Measurements from ENCODE around the gene WFIKKN2.

WFIKKN2 gene

DNA sequence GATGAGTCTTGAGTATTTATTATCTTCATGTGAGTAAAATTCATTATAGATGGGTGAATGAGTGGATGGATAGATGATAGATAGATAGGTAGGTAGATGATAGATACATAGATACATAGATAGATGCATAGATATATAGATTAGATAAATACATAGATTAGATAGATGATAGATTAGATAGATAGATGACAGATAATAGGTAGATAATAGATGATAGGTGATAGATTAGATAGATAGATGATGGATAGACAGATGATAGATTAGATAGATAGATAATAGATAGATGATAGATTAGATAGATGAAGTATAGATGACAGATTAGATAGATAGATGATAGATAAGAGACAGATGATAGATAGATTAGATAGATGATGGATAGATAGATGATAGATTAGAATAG, 21.8 kb upstream of the WFIKKN2 start:
- DNase-seq: no peak

DNA sequence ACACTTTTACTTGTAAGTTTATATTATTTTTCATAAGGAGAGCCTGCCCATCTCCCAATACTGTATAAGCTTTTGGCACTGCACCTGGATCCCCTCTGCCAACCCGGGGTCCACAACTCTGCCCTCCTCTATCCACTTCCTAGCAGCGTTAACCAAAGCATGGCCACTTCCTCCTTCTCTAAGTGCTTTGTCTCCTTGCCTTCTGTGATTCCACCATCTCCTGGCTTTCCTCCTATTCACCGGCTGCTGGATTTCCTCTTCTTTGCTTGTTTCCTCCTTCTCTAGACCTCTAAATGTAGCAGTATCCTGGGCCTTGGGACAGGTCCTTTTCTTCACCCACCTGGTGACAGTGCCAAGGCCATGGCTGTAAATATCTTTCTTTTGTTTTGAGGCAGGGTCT, 20.0 kb upstream of the WFIKKN2 start:
- no peak for DNase-seq

GRCh38 chr17:50816271-50816670, 19.1 kb upstream of the WFIKKN2 start:
- no peak for DNase-seq

- peak; percentile 18 for DNase-seq
Measured at GRCh38 chr17:50816771-50817751, 18.3 kb upstream of the WFIKKN2 start.

DNA sequence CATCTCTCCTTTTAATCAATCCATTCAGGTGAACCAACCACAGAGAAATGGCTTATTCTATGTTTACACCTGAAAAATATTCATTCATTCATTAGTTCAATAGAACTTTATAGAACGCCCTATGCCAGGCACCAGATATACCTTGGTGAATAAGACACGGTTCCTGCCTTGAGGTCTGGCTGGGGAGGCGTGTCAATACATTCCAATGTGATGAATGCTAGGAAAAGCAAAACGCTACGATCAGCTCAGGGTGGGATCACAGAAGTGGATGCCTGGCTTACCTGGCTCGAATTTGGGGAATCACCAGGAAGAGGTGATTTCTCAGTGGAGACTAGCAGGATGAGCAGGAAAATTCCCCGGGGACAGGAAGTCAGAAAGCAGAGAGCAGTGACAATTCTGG, 17.5 kb upstream of the WFIKKN2 start:
- peak; percentile 54 for DNase-seq

DNA sequence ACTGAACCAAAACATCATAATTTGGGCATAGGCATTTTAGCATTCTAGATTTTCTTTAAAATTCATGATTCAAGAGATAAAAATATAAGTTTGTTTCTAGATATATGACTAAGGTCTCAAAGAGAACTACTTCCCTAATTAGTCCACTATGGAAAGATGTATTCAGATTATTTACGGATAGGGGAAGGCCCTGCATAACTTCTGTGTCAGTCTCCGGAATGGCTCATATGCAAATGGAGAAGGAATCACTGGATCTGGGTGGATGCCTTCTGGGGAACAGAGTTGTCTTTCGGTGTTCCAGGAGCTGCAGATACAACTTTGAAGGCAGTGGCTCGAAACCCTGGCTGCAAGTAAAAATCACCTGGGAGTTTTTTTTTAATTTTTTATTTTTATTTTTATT, 17.1 kb upstream of the WFIKKN2 start:
- no peak for DNase-seq

- DNase-seq: no peak
Measured at GRCh38 chr17:50818921-50819657, 16.3 kb upstream of the WFIKKN2 start.

- no peak for DNase-seq
Measured at GRCh38 chr17:50820651-50821050, 14.7 kb upstream of the WFIKKN2 start.

DNA sequence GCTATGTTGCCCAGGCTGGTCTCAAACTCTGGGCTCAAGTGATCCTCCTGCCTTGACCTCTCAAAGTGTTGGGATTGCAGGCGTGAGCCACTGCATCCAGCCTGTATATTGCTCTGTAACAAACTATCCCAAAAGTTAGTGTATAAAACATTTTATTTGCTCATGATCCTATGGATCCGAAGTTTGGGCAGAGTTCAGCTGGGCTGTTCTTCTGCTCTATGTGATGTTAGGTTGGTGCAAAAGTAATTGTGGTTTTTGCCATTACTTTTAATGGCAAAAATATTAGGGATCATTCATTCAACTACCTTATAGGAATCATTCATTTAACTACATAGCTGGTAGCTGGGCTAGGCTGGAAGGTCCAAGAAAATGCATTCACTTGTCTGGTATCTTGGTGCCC, 12.8 kb upstream of the WFIKKN2 start:
- no peak for DNase-seq

DNA sequence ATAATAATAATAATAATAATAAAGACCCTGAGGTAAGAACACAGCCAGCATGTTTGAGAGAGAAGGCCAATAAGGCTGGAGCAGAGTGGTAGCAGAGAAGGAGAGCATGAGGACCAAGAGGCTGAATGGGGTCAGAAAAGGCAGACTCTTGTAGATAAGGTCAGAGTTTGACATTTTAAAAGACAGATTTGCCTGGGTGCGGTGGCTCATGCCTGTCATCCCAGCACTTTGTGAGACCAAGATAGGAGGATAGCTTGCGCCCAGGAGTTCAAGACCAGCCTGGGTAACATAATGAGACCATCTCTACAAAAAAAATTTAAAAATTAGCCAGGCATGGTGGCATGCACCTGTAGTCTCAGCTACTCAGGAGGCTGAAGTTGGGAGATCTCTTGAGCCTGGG, 11.0 kb upstream of the WFIKKN2 start:
- DNase-seq: no peak

DNA sequence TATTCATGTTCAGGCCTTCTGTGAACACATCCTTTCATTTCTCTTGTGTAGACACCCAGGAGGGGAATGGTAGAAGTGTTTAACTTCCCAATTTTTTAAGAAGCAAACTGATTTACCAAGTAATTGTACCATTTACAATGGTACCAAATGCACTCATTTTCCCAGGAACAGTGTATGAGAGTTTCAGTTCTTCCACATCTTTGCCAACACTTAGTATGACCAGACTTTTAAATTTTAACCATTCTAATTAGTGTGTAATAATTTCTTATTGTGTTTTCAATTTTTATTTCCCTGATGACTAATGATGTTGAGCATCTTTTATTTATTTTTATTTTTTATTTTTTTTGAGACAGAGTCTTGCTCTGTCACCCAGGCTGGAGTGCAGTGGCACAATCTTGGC, 10.2 kb upstream of the WFIKKN2 start:
- no peak for DNase-seq

DNA sequence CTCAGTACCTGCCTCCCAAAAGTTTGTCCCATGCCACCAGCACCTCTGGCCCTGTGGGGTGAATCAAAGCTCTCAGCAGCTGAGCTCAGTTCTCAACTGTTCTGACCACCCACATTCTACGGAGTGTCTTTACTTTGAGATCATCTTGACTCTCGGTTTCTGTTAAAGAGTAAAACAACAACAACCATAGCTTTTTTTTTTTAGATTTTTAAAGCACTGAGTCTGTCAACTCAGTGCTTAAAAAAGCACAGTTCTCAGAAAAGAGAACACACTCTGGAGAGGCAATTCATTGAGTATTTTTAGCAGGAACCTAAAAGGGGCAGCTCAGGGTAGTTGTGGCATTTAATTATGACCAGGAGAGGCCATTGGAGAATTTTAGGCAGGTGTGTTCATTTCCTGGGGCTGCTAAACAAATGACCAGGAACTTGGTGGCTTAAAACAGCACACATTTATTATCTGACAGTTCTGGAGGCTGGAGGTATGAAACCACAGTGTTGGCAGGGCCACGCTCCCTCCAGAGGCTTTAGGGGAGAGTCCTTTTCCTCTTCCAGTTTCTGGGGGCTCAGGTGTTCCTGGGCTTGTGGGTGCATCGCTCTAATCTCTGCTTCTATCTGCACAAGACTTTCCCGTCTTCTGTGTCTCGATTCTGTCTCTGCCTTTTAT, 6.7 kb upstream of the WFIKKN2 start:
- DNase-seq: no peak

DNA sequence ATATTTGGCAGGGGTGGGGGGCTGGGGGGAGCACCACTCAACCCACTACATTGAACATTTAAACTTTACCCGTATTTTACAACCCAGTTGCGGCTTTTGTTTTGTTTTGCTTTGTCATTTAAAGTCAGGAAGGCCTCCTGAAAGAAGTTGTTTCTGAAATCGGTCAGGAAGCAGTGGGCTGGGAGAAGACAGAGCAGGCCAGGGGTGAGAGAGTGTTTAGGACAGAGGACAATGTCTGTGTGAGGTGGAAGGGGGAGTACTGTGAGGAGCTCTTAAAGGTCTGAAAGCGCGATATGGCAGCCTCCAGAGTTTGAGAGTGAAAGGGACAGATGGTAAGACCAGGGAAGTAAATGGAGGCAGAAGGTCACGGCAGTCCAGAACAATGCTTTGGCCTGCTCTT, 6.1 kb upstream of the WFIKKN2 start:
- no peak for DNase-seq

GRCh38 chr17:50830352-50830751, 5.0 kb upstream of the WFIKKN2 start:
- peak; percentile 32 for DNase-seq

GRCh38 chr17:50830994-50831393, 4.4 kb upstream of the WFIKKN2 start:
- no peak for DNase-seq

- no peak for DNase-seq
Measured at GRCh38 chr17:50831471-50831928, 3.9 kb upstream of the WFIKKN2 start.

- DNase-seq: no peak
Measured at GRCh38 chr17:50832267-50832863, 3.0 kb upstream of the WFIKKN2 start.

GRCh38 chr17:50832864-50833381, 2.5 kb upstream of the WFIKKN2 start:
- no peak for DNase-seq

DNA sequence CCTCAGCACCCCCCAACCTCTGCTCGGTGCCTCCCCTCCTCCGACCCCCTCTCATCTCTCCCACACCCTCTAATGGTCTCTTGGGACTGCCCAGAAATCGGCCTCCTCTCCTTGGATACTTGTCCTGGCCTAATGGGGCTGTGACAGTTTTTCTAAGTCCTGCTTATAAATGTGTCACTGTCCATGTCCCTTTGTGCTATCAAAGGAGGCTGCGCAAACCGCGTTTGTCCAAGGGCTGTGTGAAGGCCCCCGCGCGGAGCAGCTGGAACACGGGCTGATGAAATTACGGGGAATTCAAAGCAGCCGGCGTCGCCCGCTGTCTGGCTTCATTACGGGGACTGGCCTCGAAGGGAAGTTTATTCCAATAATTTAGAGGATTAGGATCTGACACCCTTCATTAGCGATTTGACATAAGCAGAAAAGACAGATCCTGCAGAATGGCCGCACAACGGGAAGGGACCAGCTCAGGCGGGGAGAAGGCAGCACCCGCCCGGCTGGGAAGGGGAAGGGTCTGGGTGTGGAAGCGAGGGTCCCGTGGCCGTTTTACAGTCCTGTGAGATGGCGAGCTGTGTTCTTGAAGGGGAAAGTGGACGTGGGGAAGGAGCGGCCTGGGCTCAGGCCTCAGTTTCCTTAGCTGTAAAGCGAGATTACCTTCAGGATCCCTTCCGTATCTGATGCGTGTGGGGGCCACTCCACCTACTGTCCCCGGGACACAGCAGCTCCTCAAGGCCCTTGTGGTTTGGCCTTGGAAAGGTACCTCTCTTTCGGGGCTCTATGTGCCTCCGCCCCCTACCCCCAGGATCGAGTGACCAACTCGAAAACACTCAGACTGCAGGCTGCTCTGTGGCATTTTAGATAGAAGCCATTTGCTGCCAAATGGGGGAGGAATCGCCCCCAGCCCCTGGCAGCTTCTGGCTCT, 1.6 kb upstream of the WFIKKN2 start:
- no peak for DNase-seq

DNA sequence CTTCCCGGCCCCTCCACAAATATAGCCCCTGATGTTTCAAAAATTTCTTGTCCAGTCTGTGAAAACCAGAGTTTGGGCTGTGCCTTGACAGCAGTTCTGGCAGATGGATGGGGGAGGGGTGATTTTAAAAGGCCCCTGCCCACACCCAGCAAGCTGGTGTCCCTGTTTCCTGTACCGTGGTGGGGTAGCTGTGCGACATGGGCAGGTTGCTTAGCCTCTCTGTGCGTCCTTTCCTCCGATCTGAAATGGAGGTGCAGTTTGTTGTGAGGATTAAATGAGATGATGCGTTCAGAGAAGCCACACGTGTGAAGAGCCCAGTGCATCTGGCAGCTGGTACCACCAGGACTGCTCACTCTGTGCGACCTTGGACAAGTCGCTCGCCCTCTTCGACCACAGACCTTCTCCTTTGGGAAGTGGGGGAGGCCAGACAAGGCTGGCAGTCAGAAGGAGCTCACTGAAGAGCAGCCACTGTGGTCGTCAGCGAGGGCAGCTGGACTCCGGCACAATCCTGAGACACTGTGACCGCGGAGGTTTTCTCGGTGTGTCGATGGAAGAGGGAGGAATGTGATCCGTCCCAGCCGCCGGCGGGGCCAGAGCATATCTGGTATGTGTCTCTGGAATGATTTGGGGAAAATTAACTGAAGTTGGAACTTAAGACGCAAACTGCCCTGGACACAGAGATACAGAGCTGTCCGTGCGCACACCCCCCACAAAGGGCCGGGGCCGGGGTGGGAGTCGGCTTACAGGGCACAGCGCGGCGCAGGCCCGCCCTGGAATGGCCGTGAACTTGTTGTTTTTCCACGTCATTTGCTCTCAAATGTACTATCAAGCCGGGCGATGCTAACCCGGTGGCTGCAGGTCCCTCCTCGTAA, 721 bp upstream of the WFIKKN2 start:
- no peak for DNase-seq
